Activated CD4-positive, alpha-beta T cell treated with anti-CD3 and anti-CD28 coated beads for 1 hour (primary cell): ENCODE measurements around the gene FOXL2.

Source experiments
- DNase-seq: peaks from one replicate; pipeline ENCODE4 v3.0.0-alpha.2; 2020

The FOXL2 gene

GRCh38 chr3:138944929-138945708 is 1.8 kb downstream of the FOXL2 start:
- DNase-seq: no peak

- no peak for DNase-seq
Measured at GRCh38 chr3:138944654-138944928, 2.3 kb downstream of the FOXL2 start.

- DNase-seq: no peak
Measured at GRCh38 chr3:138943724-138944653, 2.9 kb downstream of the FOXL2 start.

- no peak for DNase-seq
Measured at GRCh38 chr3:138942861-138943623, 3.9 kb downstream of the FOXL2 start.

GRCh38 chr3:138942271-138942670 is 4.7 kb downstream of the FOXL2 start:
- DNase-seq: no peak

- DNase-seq: no peak
Measured at GRCh38 chr3:138941259-138941885, 5.6 kb downstream of the FOXL2 start.

- no peak for DNase-seq
Measured at GRCh38 chr3:138940446-138940845, 6.5 kb downstream of the FOXL2 start.

GRCh38 chr3:138939561-138940241 is 7.2 kb downstream of the FOXL2 start:
- DNase-seq: no peak

GRCh38 chr3:138938877-138939560 is 7.9 kb downstream of the FOXL2 start:
- no peak for DNase-seq

- DNase-seq: no peak
Measured at GRCh38 chr3:138938056-138938876, 8.7 kb downstream of the FOXL2 start.

GRCh38 chr3:138937690-138938055 is 9.3 kb downstream of the FOXL2 start:
- DNase-seq: no peak

- DNase-seq: no peak
Measured at GRCh38 chr3:138936741-138937689, 9.9 kb downstream of the FOXL2 start.

- DNase-seq: peak; percentile 51
Measured at GRCh38 chr3:138935863-138936740, 10.8 kb downstream of the FOXL2 start.

GRCh38 chr3:138935505-138935862 is 11.5 kb downstream of the FOXL2 start:
- no peak for DNase-seq

- DNase-seq: no peak
Measured at GRCh38 chr3:138933981-138934691, 12.8 kb downstream of the FOXL2 start.

- no peak for DNase-seq
Measured at GRCh38 chr3:138933068-138933668, 13.8 kb downstream of the FOXL2 start.

- no peak for DNase-seq
Measured at GRCh38 chr3:138928727-138929372, 18.1 kb downstream of the FOXL2 start.
